ENCODE data around the gene CCDC73. TPM values are rescaled to one million over a fixed set of nuclear protein-coding genes. Genes with fewer than 3 reads are reported as not detected.

The CCDC73 gene
- total and polyA plus RNA-seq, 2 of the 4 experiments (the other 2 are of a cell fraction) = not detected

DNA sequence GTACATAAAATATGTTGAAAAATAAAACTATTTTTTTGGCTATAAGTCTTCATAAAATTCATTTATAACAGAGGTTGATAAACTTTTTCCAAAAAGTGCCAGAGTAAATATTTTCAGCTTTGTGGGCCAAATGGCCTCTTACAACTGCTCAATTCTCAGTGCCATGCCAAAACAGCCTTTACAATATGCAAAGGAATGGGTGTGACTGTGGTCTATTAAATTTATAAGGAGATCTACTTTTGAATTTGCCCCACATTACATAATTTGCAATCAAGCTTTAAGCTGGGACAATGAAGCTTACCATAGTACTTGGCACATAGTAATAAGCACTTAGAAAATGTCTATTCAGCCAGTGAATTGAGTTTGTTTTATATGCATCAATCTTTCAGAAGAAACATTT, 188.2 kb downstream of the CCDC73 start:
- H3K9me3 ChIP-seq (ENCODE audit: control insufficient read depth, insufficient read depth, low read length) = no peaks in the 10 kb centered on the region
- BruUV-seq (replicated peaks) = no TSS peak
- no peak overlapping the region for H2AK9ac ChIP-seq (replicated peaks; ENCODE audit: low read depth, low read length, poor library complexity)
- no peaks in the 10 kb centered on the region for H3K27me3 ChIP-seq (ENCODE audit: control insufficient read depth, insufficient read depth, low read length)
- peaks cover 11% of the 10 kb centered on the region for H3K36me3 ChIP-seq (ENCODE audit: control insufficient read depth, insufficient read depth, low read length)
- no peak overlapping the region for H3K14ac ChIP-seq (replicated peaks; ENCODE audit: low read depth, low read length)
- ChIA-PET CTCF (interaction anchor here (0.6 kb wide), 1 partner anchor 1874 kb away, joined by 4 read pairs; no protein-coding TSS in a partner anchor), POLR2A (ENCODE audit: unreplicated experiment) (no interaction called here)
- H3K9me1 ChIP-seq (ENCODE audit: insufficient read depth, low read length) = no peaks in the 10 kb centered on the region
- no peak overlapping the region for H3K27ac ChIP-seq (ENCODE audit: insufficient read depth, low read length)
- TF ChIP-seq ELK1 (IDR thresholded peaks at IDR 0.05; ENCODE audit: borderline replicate concordance, low read depth, low read length) = no peak
- TF ChIP-seq POLR2A (IDR thresholded peaks at IDR 0.05; ENCODE audit: low read depth, low read length) = no peak
- TF ChIP-seq CEBPB (IDR thresholded peaks at IDR 0.05; ENCODE audit: low read depth, low read length) = no peak
- TF ChIP-seq NFE2L2 (IDR thresholded peaks at IDR 0.05; ENCODE audit: low read depth, low read length) = no peak
- no peak for TF ChIP-seq MAFK (IDR thresholded peaks at IDR 0.05; ENCODE audit: low read depth, low read length)
- TF ChIP-seq MAZ (IDR thresholded peaks at IDR 0.05; ENCODE audit: borderline replicate concordance, low read depth, low read length) = no peak
- no peak for TF ChIP-seq CHD1 (IDR thresholded peaks at IDR 0.05; ENCODE audit: low read depth, low read length)
- TF ChIP-seq, protein P1, sequence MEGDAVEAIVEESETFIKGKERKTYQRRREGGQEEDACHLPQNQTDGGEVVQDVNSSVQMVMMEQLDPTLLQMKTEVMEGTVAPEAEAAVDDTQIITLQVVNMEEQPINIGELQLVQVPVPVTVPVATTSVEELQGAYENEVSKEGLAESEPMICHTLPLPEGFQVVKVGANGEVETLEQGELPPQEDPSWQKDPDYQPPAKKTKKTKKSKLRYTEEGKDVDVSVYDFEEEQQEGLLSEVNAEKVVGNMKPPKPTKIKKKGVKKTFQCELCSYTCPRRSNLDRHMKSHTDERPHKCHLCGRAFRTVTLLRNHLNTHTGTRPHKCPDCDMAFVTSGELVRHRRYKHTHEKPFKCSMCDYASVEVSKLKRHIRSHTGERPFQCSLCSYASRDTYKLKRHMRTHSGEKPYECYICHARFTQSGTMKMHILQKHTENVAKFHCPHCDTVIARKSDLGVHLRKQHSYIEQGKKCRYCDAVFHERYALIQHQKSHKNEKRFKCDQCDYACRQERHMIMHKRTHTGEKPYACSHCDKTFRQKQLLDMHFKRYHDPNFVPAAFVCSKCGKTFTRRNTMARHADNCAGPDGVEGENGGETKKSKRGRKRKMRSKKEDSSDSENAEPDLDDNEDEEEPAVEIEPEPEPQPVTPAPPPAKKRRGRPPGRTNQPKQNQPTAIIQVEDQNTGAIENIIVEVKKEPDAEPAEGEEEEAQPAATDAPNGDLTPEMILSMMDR (conservative IDR thresholded peaks at IDR 0.05; ENCODE audit: low read depth, low read length) = no peak
- no peak for TF ChIP-seq SMC3 (IDR thresholded peaks at IDR 0.05; ENCODE audit: low read depth, low read length)
- no peak for TF ChIP-seq RCOR1 (IDR thresholded peaks at IDR 0.05; ENCODE audit: insufficient replicate concordance, low read length)
- TF ChIP-seq USF2 (IDR thresholded peaks at IDR 0.05; ENCODE audit: low read depth, low read length) = no peak
- no peak overlapping the region for H2BK5ac ChIP-seq (ENCODE audit: low read depth, low read length, poor library complexity, severe bottlenecking)
- no peak overlapping the region for H4K91ac ChIP-seq (ENCODE audit: insufficient read depth, low read depth, low read length)
- H2AFZ ChIP-seq (replicated peaks; ENCODE audit: low read length, poor library complexity) = no peak overlapping the region
- no peak overlapping the region for H3K4ac ChIP-seq (ENCODE audit: low read depth, low read length)
- H2BK120ac ChIP-seq (ENCODE audit: low read depth, low read length) = no peak overlapping the region
- no peak overlapping the region for H3K56ac ChIP-seq (ENCODE audit: extremely low read depth, insufficient read depth, low read length)
- no peak overlapping the region for H2AK5ac ChIP-seq (ENCODE audit: low read depth, low read length)
- intact Hi-C loops (cut with micrococcal nuclease) (no loop called here), dilution Hi-C loops (cut with HindIII; ENCODE audit: low sequenced_read_pairs, unreplicated experiment) (no loop called here), in situ Hi-C loops (cut with MboI; ENCODE audit: low sequenced_read_pairs) (no loop called here)
- no peak overlapping the region for H3K4me2 ChIP-seq (ENCODE audit: low read depth, low read length)
- H3K23ac ChIP-seq (ENCODE audit: low read depth, low read length) = no peak overlapping the region
- peaks cover 2% of the 10 kb centered on the region; the same call in 1 of the 2 replicates for H3K4me1 ChIP-seq (ENCODE audit: control insufficient read depth, insufficient read depth, low read length)
- no peak overlapping the region for H3K9ac ChIP-seq (ENCODE audit: low read depth, low read length)
- H4K8ac ChIP-seq (ENCODE audit: low read depth in 2 of 2, low read length in 2 of 2) = no peak overlapping the region
- H2BK15ac ChIP-seq (ENCODE audit: low read depth, low read length) = no peak overlapping the region
- no peaks in the 10 kb centered on the region for H3K79me1 ChIP-seq (ENCODE audit: low read depth in 1 of 2, low read length in 2 of 2)
- H4K5ac ChIP-seq (ENCODE audit: low read depth, low read length) = no peak overlapping the region
- ATAC-seq (ENCODE audit: low read depth) (no peak), DNase-seq (no peak)
- no peaks in the 10 kb centered on the region for H4K20me1 ChIP-seq (ENCODE audit: insufficient read depth, low read length)
- H3K18ac ChIP-seq (ENCODE audit: low read depth, low read length) = no peak overlapping the region
- H3K4me3 ChIP-seq (ENCODE audit: insufficient read depth, low read depth, low read length) = no peak overlapping the region
- no peak overlapping the region for H2BK20ac ChIP-seq (ENCODE audit: low read depth, low read length)
